ENCODE measurements around the gene DENND4A. TPM values are rescaled to one million over a fixed set of nuclear protein-coding genes. Genes with fewer than 3 reads are reported as not detected.

DENND4A gene
- total and polyA plus RNA-seq, 2 of the 4 experiments (the other 2 are of a cell fraction) = 4.1 to 17.7 TPM

GRCh38 chr15:65767895-65768294 is 24.2 kb downstream of the DENND4A start:
- Histone ChIP-seq H3K9ac (ENCODE audit: low read depth, low read length) (no peak overlapping the region), H3K79me1 (ENCODE audit: low read depth in 1 of 2, low read length in 2 of 2) (peaks cover 13 to 36% of the 10 kb centered on the region in 2 experiments; a peak in 3 of 4 replicates), H2AK9ac (replicated peaks; ENCODE audit: low read depth, low read length, poor library complexity) (no peak overlapping the region), H2BK5ac (ENCODE audit: low read depth, low read length, poor library complexity, severe bottlenecking) (no peak overlapping the region), H2AFZ (replicated peaks; ENCODE audit: low read length, poor library complexity) (no peak overlapping the region), H3K4ac (ENCODE audit: low read depth, low read length) (peak overlapping the region; percentile 31; the same call in 1 of the 2 replicates), H2BK120ac (ENCODE audit: low read depth, low read length) (peak overlapping the region; percentile 52), H3K4me3 (ENCODE audit: insufficient read depth, low read depth, low read length) (no peak overlapping the region), H3K14ac (replicated peaks; ENCODE audit: low read depth, low read length) (no peak overlapping the region), H3K36me3 (ENCODE audit: control insufficient read depth, insufficient read depth, low read length) (no peaks in the 10 kb centered on the region; the same call in 1 of the 2 replicates), H3K4me2 (ENCODE audit: low read depth, low read length) (no peak overlapping the region), H3K27ac (ENCODE audit: insufficient read depth, low read length) (peak overlapping the region; percentile 60; the same call in 1 of the 2 replicates), H3K9me3 (ENCODE audit: control insufficient read depth, insufficient read depth, low read length) (no peaks in the 10 kb centered on the region), H3K9me1 (ENCODE audit: insufficient read depth, low read length) (peaks cover 2% of the 10 kb centered on the region), H3K56ac (ENCODE audit: extremely low read depth, insufficient read depth, low read length) (no peak overlapping the region), H3K23ac (ENCODE audit: low read depth, low read length) (no peak overlapping the region), H4K5ac (ENCODE audit: low read depth, low read length) (peak overlapping the region; percentile 80), H2AK5ac (ENCODE audit: low read depth, low read length) (peak overlapping the region; percentile 62; the same call in 1 of the 2 replicates), H3K18ac (ENCODE audit: low read depth, low read length) (0 out of 2 replicates have a peak overlapping the region, but pooled peaks have one; percentile 75), H2BK15ac (ENCODE audit: low read depth, low read length) (peak overlapping the region; percentile 91; the same call in 1 of the 3 replicates), H4K91ac (ENCODE audit: insufficient read depth, low read depth, low read length) (no peak overlapping the region), H3K27me3 (ENCODE audit: control insufficient read depth, insufficient read depth, low read length) (no peaks in the 10 kb centered on the region), H3K4me1 (ENCODE audit: control insufficient read depth, insufficient read depth, low read length) (peaks cover 10% of the 10 kb centered on the region), H4K20me1 (ENCODE audit: insufficient read depth, low read length) (peaks cover 6% of the 10 kb centered on the region; the same call in 1 of the 2 replicates), H2BK20ac (ENCODE audit: low read depth, low read length) (no peak overlapping the region), H4K8ac (ENCODE audit: low read depth in 2 of 2, low read length in 2 of 2) (no peak overlapping the region)
- CTCF ChIA-PET = interaction anchor here (0.6 kb wide), 1 partner anchor 783 kb away, joined by 3 read pairs; no protein-coding TSS in a partner anchor
- dilution Hi-C loops (cut with HindIII; ENCODE audit: low sequenced_read_pairs, unreplicated experiment) (no loop called here), intact Hi-C loops (cut with micrococcal nuclease) (loop anchor here (1.0 kb wide), 1 partner anchor 9 kb away; no protein-coding TSS in a partner anchor), in situ Hi-C loops (cut with MboI; ENCODE audit: low sequenced_read_pairs) (no loop called here)
- TF ChIP-seq BHLHE40 (IDR thresholded peaks at IDR 0.05; ENCODE audit: low read depth, low read length) = no peak
- no peak for TF ChIP-seq CHD1 (IDR thresholded peaks at IDR 0.05; ENCODE audit: low read depth, low read length)
- peak; percentile 22; the same call in 1 of the 2 replicates for TF ChIP-seq CEBPB (IDR thresholded peaks at IDR 0.05; ENCODE audit: low read depth, low read length)
- no peak for TF ChIP-seq RAD21 (IDR thresholded peaks at IDR 0.05; ENCODE audit: low read length)
- 70% methylated on average over 2 of the region's 8 CpGs; no CpG with 5 or more reads in 1 of the 2 experiments for WGBS, 2 experiments (ENCODE audit: extremely low coverage in 2 of 2, insufficient read length in 1 of 2)
- ATAC-seq (ENCODE audit: low read depth) (no peak), DNase-seq (no peak)
- BruUV-seq (replicated peaks) = no TSS peak
- POLR2A ChIA-PET (ENCODE audit: unreplicated experiment) = no interaction called here
